Measurements from ENCODE around the gene BCL11B.

The BCL11B gene

GRCh38 chr14:99254328-99255009 lies 17.5 kb downstream of the BCL11B start:
- DNase-seq (ENCODE audit: low spot score): no peak

- no peak for DNase-seq (ENCODE audit: low spot score)
Observed at GRCh38 chr14:99253890-99254289, 18.1 kb downstream of the BCL11B start.

- DNase-seq (ENCODE audit: low spot score): no peak
Observed at GRCh38 chr14:99252940-99253868, 18.8 kb downstream of the BCL11B start.

GRCh38 chr14:99252443-99252939 lies 19.5 kb downstream of the BCL11B start:
- peak; percentile 72 for DNase-seq (ENCODE audit: low spot score)

GRCh38 chr14:99251721-99252120 lies 20.3 kb downstream of the BCL11B start:
- DNase-seq (ENCODE audit: low spot score): no peak

- no peak for DNase-seq (ENCODE audit: low spot score)
Observed at GRCh38 chr14:99250636-99251208, 21.3 kb downstream of the BCL11B start.

- no peak for DNase-seq (ENCODE audit: low spot score)
Observed at GRCh38 chr14:99249389-99249788, 22.6 kb downstream of the BCL11B start.

- no peak for DNase-seq (ENCODE audit: low spot score)
Observed at GRCh38 chr14:99248761-99249171, 23.2 kb downstream of the BCL11B start.

GRCh38 chr14:99247772-99248171 lies 24.2 kb downstream of the BCL11B start:
- DNase-seq (ENCODE audit: low spot score): no peak

- DNase-seq (ENCODE audit: low spot score): no peak
Observed at GRCh38 chr14:99247101-99247729, 24.8 kb downstream of the BCL11B start.

GRCh38 chr14:99246536-99247097 lies 25.4 kb downstream of the BCL11B start:
- DNase-seq (ENCODE audit: low spot score): no peak

GRCh38 chr14:99245564-99246511 lies 26.2 kb downstream of the BCL11B start:
- no peak for DNase-seq (ENCODE audit: low spot score)

- DNase-seq (ENCODE audit: low spot score): no peak
Observed at GRCh38 chr14:99244941-99245563, 26.9 kb downstream of the BCL11B start.

- DNase-seq (ENCODE audit: low spot score): no peak
Observed at GRCh38 chr14:99244367-99244901, 27.6 kb downstream of the BCL11B start.

- DNase-seq (ENCODE audit: low spot score): no peak
Observed at GRCh38 chr14:99242816-99243721, 28.9 kb downstream of the BCL11B start.

- DNase-seq (ENCODE audit: low spot score): no peak
Observed at GRCh38 chr14:99242238-99242637, 29.8 kb downstream of the BCL11B start.

GRCh38 chr14:99241325-99242010 lies 30.5 kb downstream of the BCL11B start:
- DNase-seq (ENCODE audit: low spot score): no peak

- no peak for DNase-seq (ENCODE audit: low spot score)
Observed at GRCh38 chr14:99240627-99241324, 31.2 kb downstream of the BCL11B start.

Data from putamen (tissue), 1 donor.